Measurements from ENCODE around the gene TXLNG.

TXLNG gene

DNA sequence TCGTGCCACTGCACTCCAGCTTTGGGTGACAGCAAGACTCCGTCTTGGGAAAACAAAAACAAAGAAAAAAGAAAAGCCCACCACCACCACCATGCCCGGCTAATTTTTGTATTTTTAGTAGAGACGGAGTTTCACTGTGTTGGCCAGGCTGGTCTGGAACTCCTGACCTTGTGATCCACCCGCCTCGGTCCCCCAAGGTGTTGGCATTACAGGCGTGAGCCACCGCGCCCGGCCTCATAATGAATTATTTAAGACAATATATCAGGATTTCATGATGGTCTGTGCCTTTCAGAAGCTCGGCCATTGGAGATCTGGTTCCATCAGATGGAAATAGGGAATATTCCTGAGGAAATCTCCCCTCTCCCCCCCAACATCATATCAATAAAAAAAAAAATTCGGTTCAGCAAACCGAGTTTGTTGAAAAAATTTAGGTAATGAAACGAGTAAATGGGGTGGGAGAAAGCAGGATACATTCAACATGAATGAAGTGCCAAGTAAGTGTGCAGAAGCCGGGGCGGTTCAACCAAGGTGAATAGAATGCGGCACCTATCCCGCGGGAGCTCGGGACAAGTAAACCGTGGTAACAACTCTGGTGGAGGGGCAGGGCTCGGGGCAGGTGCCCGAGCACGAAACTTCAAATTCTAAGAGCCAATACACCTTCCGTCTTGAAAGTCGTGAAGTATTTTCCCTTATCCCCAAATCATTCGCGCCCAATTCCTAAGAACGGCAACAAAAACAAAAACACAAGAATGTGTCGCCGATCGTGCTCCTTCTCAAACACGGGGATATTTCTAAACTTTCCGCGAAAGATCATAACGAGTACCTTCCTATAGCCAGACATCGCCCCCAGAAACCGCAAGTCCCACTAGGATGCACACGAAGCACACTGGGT lies 773 bp upstream of the TXLNG start:
- no peak for DNase-seq

DNA sequence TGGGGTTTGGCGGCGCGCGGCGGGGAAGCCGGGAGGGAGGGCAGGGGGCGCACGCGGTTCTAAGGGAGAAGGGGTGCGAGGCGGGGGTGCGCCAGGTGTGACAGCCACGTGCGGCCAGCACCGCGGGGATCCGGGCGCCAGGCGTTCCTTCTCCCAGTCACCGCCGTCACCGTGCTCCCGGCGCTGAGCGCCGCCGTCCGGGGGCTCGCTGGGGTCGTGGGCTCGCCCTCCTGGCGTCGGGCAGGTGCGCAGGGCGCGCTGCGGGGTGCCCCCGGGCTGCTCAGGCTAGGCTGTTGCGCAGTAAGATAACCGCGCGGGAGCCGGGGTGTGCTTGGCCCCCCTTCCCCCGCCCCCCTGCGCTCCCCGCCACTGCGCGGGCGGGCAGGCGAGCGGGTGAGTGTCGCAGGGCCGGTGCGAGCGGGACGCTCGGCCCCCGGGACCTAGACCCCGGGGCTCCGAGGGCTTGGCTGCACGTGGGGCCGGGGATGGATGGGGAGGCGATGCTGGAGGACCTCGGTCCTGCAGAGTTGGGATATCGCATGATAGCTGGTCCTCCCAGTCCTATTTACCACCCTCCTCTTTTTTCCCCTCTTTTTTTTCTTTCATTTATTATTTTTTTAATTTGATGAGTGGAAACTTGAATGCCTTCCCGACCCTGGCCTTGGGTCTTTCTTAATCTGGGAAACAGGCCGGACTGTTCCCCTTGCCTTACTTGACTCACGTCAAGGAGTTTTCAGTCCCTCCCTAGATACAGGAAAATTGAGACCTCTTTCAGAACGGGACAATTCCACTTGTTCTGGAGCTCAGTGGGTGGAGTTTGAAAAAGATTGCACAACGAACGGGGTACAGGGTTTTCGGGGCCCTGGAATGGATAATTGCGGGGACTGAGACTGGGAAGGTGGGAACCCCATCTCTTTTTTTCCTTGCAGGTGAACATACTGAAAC lies 797 bp downstream of the TXLNG start:
- peak; percentile 57 for DNase-seq

DNA sequence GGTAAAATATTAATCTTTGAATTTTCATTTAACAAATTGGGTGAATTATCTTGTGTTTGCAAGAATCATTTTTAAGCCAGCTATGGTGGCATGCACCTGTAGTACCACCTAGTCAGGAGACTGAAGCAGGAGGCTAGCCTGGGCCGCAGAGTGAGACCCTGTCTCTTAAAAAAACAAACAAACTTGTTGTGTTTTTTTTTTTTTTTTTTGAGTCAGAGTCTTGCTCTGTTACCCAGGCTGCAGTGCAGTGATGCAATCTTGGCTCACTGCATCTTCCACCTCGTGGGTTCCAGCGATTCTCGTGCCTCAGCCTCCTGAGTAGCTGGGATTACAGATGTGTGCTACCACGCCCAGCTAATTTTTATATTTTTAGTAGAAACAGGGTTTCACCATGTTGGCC lies 2.2 kb downstream of the TXLNG start:
- no peak for DNase-seq

DNA sequence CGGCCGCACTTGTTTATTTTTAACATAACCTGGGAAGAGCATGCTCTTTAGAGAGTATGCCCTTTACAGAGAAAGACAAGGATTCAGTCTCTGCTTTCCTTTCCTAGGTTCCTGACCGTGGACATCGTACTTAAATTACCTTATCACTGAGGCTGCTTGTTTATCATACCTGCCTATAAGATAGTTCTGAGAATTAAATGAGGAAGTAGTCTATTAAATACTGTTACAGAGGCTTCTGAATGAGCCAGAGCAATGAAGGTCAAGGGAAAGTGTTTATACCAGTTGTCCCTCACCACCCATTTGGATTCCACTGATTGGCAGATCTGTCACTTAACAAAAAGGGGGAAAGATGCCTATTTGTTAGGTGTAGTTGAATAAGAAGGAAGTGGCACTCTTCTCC lies 10.0 kb downstream of the TXLNG start:
- no peak for DNase-seq

DNA sequence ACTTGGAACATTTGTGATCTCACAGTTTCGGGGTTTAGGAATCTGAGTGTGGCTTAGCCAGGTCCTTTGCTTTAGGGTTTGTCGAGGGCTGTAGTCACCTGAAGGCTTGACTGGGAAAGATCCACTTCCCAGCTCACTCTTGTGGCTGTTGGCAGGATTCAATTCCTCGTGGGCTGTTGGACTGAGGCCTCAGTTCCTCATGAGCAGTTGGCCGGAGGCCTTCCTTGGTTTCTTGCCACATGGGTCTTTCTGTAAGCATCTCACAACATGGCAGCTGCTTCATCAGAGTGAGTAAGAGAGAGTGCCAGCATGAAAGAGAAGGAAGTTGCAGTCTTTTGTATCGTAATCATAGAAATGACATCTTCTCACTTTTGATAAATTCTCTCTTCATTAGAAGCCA lies 11.1 kb downstream of the TXLNG start:
- DNase-seq = no peak

DNA sequence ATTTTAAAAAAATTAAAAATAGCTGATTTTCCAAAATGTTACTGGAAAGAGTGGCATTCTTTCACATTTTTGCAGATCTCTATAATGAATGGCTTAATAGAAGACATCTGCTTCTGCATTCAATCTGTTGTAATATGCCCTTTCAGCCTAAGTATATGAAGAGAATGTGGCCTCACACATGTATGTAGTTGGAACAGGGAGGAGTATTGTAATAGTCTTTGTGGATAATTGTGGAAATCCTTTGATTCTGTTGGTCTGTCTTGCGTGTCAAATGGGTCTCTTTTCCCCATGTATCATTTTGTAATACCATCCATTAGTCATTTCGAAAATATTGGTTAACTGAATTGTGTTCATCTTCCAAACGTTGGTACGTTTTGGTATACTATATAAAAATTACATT lies 11.6 kb downstream of the TXLNG start:
- DNase-seq = no peak

DNA sequence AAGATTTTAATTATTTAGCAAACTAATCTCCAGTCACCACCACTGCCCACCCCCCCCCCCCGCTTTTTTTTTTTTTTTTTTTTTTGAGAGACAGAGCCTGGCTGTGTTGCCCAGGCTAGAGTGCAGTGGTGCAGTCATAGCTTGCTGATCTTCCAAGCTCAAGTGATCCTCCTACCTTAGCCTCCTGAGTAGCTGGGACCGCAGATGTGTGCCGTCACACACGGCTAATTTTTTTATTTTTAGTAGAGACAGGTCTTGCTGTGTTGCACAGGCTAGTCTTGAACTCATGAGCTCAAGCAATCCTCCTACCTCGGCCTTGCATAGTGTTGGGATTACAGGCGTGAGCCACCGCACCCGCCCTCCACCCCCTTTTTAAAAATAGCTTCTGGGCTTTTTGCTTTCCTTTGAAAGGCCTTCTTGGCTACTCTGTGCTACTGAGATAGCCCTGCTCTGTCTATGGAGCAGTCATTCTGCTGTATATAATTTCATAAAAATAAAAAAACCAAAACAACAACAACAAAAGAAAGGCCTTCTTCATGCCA lies 18.7 kb downstream of the TXLNG start:
- DNase-seq = no peak

DNA sequence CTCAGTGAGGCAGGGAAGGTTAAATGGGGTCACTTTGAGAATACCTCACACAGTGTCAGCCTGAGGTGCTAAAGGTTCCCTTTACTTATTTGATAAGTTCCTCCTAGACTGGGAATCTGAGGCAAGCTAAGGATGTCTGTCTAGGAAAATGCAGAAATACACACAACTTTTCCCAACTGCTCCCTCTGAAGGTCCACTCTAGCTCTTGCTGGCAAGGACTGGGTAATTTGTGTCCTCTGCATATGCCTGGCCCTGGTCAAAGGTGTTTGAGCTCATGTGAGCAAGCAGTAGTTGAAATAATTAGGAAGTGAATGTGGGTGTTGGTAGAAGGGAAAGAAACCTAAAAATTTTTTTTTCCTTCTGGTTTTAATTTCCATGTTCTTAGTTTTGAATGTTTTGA lies 21.3 kb downstream of the TXLNG start:
- no peak for DNase-seq

DNA sequence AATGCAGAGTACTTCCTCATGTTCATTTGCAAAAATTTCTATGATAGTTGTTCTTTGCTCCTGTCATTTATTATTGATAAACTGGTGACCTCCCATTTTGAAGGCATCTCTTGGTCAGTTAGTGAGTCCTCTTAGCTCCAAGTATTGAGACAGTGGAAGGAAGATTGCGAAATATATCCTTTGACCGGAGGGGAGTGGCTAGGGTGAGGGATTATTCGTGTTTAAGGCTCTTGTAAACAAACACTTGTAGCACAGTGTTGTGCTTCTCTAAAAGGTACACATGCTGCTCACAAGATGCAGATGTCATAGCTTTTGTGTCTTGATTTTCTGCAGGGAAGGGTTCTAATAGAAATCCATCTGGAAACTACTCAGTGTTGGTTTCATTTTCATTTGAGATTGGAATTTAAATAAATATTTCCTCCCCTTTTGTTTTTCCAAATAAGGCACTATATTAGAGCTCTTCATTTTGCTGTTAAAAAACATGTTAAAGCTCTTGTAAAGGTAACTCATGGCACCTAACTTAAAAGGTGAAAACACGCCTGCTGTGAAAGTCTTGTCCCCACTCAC lies 21.8 kb downstream of the TXLNG start:
- DNase-seq = no peak

DNA sequence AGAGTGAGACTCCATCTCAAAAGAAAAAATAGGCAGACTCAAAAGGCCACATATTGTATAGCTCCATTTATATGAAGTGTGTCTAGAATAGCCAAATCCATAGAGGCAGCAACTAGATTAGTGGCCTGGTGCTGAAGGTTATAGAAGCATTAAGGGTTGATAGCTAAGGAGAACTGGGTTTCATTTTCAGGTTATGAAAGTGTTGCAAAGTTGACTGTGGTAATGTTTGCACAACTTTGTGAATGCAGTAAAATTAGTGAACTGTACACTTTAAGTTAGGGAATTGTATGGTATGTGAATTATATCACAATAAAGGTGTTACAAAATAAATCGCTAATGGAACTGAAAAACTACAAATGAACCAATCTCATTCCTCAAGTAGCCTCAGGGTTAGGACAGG lies 28.3 kb downstream of the TXLNG start:
- DNase-seq = no peak

DNA sequence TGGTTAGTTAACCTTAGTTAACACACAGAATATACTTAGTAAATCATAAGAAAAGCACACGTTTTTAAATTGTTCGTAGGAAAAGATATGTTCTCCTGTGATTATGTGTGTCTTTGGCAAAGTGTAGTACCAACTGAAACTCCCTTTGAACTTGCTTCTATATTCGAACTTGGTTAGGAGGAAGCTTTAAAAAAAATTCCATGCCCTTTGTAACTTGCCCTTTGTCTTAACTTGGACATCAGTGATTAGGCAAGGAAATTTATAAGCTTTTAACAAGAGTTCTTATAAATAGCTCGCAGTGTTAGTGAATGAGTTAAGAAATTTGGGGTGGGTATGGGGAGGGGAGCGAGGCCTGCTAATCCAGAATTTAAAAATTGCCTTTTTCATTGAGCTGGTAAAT lies 33.4 kb downstream of the TXLNG start:
- DNase-seq = no peak

DNA sequence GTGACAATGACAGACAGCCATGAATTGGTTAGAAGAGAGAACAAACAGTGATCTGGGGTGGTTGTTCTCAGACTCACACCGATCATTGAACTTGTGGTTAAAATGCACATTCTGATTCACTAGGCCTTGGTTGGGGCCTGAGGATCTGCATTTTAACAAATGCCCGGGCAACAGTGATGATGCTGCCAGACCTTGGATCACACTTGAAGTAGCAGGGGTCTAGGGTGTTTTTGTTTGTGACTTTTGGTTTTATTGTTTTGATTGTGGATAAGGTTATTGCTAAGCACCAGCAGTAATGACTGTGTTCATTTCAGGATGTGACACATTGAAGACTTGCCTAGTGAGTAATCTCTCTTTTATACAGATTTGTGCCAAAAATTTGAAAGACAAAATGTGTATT lies 36.5 kb downstream of the TXLNG start:
- DNase-seq = no peak

DNA sequence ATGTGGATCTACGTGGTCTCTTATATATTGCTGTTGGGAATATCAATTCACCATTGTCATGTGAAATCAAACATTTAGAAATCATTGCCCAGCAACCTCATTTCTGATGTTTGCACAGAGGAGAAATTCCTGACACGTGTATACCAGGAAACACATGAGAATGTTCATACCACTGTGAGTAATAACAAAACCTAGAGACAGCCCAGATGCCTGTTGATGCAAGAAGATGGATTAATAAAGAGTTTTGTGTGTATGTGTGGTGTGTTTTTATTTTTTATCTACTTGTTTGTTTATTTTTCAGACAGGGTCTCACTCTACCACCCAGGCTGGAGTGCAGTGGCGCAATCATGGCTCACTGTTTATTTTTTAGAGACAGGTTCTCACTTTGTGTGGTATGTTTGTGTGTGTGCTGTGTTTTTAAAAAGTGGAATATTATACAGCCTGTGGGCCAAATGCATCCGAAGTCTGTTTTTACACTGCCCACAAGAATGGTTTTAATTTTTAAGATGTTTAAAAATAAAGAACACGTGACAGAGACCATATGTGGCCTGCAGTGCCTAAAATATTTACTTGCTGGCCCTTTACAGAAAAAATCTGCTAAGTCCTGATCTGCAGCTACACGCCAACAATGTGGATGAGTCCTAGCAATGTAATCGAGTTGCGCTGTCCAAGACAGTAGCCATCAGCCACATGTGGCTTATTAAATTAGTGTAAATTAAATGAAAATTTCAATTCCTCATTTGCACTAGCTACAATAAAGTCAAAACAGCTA lies 39.2 kb downstream of the TXLNG start:
- no peak for DNase-seq

DNA sequence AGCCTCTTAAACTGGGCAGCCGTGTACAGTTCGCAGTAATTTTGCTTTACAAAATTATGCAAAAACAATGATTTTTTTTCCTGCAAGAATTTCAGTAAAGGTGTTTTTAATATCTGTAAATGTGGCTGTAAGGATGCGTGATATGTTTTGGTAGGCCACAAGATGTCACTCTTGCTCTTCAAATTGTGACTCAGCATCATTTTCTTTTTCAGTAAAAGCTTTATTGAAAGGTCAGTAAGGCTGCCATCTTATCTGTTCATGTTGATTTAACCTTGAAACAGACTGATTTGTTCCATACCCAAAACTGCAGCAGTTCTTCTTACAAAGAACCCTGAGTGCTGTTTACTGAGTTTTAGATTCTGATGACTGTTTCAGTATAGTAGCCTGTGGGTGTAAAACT lies 39.9 kb downstream of the TXLNG start:
- DNase-seq = no peak

DNA sequence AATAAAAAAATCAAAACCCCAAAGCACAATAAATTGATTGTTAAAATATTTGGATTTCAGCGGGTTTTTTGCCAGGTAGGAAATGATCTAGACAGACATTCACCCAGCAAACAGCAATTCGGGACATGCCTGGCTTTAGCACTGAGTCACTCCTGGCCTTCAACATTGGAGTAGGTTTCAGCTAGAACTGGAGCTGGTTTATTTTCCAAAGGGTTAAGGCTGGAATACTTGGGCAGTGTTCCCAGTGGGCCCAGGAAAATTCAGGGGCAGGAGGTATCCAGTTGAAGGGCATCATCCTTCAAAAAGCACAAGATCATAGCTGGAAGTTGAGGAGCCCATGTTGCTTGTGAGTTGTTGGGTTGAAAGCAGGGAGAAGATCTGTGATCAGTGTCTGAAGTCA lies 41.0 kb downstream of the TXLNG start:
- no peak for DNase-seq

DNA sequence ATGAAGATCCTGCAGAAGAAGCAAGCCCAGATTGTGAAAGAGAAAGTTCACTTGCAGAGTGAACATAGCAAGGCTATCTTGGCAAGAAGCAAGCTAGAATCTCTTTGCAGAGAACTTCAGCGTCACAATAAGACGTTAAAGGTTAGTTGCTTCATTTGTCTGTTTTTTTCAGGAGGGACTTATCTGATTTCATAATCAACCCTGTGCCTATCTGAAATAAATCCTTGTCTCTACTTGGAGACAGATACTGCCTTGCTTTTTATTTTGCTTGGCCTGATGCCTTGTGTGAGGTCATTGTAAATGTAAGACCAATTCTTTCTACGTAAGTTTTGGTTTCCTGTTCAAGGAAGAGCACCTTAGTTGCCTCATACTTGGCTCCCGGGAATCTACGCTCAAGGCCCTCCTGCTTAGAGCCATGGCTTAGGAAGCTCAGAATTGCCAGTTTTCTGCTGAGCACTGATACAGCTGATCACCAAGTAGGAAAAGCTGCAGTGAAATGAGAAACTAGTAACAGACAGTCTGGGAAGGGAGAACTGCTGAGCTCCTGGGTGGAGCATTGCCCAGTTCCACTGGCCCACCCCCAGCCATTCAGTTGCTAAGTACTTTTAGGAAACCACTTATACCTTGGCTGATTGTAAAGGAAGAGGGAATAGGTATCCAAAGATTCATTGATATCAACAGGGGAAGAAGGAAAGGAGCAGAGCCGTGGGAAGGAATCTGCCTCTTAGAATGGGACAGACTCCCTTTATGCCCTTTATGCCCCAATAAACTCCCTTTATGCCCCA lies 42.0 kb downstream of the TXLNG start:
- DNase-seq = no peak

DNA sequence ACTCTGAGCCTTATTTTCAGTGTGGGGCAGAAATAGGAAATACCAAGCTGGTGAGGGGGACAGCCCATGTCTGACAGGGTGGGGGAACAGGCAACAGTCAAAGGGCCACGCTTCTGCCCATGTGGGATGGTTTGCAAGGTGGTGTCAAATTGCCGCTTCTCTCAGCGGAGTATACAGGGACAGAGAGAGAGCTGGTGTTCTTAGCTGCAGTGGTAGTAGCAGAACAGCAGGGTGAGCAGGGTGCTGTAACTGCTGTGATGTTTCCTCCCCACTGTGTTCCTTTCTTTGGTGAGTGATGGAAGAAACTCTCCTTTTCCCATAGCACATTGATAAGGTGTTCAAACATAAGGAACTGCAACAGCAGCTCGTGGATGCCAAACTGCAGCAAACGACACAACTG lies 46.0 kb downstream of the TXLNG start:
- DNase-seq = no peak

DNA sequence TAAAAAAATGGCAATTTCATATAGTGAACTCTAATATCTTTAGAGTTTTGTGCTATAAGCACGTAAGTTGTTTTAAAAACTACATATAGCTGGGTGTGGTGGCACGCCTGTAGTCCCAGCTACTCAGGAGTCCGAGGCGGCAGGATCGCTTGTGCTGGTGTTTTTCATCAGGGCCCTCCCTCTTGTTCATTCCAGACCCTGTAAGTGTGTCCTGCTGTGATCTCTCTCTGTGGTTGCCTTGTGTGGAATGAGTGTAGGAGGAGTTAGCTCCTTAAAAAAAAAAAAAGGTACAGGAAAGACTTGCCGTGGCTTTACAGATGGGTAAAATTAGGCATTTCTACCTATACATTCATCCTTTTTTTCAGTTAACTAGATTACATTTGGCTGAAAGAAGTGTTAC lies 48.5 kb downstream of the TXLNG start:
- no peak for DNase-seq

DNA sequence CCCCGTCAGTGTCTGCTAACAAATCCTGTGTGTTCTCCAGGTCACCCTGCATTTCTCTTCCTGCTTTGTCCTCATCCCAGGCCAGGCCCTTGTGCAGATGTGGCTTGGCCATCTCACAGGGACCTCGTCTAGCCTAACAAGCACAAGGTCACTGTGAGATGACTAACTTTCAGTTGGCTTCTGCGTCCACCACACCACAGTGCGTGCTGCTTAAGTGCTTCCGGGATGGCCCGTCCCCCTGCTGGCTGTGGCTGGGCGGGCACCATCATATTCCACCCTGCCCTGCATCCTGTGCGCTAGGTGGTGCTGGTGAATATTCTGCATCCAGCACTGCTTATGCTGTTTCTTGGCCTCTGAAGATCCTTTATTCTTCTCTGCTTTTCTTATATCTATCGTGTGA lies 50.1 kb downstream of the TXLNG start:
- DNase-seq = no peak

DNA sequence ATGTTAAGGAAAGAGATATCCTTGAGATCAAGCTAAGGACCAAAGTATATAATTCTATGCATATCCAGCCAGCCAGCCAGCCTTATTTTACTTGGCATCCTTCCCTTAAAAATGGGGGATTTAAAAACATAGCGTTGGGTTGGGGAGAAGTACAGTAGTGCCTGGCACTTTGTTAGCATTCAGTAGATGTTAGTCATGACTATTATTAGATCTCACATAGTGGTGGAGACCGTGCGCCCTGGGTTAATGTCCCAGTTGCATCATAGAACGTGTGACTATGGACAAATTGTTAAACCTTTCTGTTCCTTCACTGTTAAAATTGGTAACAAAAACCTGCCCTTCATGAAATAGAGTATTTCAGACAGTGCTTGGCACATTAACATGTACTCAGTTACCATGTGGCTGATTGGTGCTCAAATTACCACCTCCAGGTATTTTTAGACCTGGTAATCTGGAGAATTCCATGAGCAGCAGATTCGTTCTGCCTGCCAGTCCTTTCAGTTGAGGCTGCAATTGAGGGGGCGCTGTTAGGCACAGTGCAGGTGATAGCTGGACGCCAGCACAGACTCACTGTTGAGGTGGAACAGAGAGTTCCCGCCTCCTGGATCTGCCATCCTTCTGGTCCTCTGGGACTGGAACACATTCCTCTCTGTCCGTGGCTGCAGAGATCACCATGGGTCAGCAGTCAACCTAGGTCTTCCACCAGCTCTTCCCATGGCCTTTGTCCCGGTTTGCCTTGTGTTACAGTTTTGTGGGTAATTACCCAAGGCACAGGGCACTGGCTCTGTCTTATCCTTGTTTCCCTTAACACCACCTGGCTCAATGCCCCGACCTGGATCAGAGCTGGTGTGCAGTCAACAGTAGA lies 52.2 kb downstream of the TXLNG start:
- no peak for DNase-seq
